Measurements from ENCODE around the gene CRYGS. TPM values are rescaled to one million over a fixed set of nuclear protein-coding genes. Genes with fewer than 3 reads are reported as not detected.

The CRYGS gene
- polyA plus RNA-seq, 1 of the 3 experiments (the other 2 are of a cell fraction) = 2.1 TPM

GRCh38 chr3:186536883-186537844 lies 7.0 kb downstream of the CRYGS start:
- TF ChIP-seq GABPA (IDR thresholded peaks at IDR 0.05; ENCODE audit: low read depth) (no peak), SIN3A (IDR thresholded peaks at IDR 0.05; ENCODE audit: borderline replicate concordance, low read depth, low read length) (no peak), JUND (IDR thresholded peaks at IDR 0.05) (no peak), PBX3 (IDR thresholded peaks at IDR 0.05) (0 out of 2 replicates have a peak, but pooled peaks have one; percentile 20), EP300 (IDR thresholded peaks at IDR 0.05; ENCODE audit: borderline replicate concordance in 1 of 2, low read depth in 1 of 2, low read length in 1 of 2) (0 out of 4 replicates have a peak, but pooled peaks of 1 of the 2 experiments have one; percentile 17), FOXJ3 (CRISPR knock-in tag; IDR thresholded peaks at IDR 0.05) (no peak), FOSL2 (IDR thresholded peaks at IDR 0.05; ENCODE audit: borderline replicate concordance, low read depth) (no peak), GATA2 (CRISPR knock-in tag; IDR thresholded peaks at IDR 0.05) (0 out of 2 replicates have a peak, but pooled peaks have one; percentile 5)
- ChIA-PET POLR2A (no interaction called here), CTCF (interaction anchor here (0.9 to 14.3 kb wide), 6 partner anchors 8 to 559 kb away, joined by 3 to 242 read pairs (median 5); no protein-coding TSS in a partner anchor)
- no peaks in the 10 kb centered on the region for H3K9me3 ChIP-seq
- H3K27me3 ChIP-seq (ENCODE audit: insufficient read depth) = no peaks in the 10 kb centered on the region
- no peaks in the 10 kb centered on the region for H4K20me1 ChIP-seq (ENCODE audit: insufficient read depth)
- no peak overlapping the region for H3K4me2 ChIP-seq
- H3K27ac ChIP-seq (ENCODE audit: low read depth in 2 of 2, low read length in 1 of 2) = peak overlapping the region; percentile 8 to 90; a peak in 2 of 4 replicates
- no peaks in the 10 kb centered on the region for H3K79me2 ChIP-seq (ENCODE audit: insufficient read depth)
- H2AFZ ChIP-seq (ENCODE audit: low read depth) = no peak overlapping the region
- H3K36me3 ChIP-seq (replicated peaks in 1 of 2; ENCODE audit: control insufficient read depth in 1 of 2, insufficient read depth in 2 of 2, low read length in 1 of 2) = no peaks in the 10 kb centered on the region
- H3K4me1 ChIP-seq (ENCODE audit: control insufficient read depth in 1 of 2, insufficient read depth in 2 of 2, low read depth in 1 of 2, low read length in 1 of 2) = peaks cover 19% of the 10 kb centered on the region in 2 experiments
- peaks cover 21% of the 10 kb centered on the region for H3F3A ChIP-seq (replicated peaks; ENCODE audit: insufficient read depth)
- H3K9me2 ChIP-seq = no peaks in the 10 kb centered on the region
- no peak overlapping the region for H3K4me3 ChIP-seq (ENCODE audit: low read depth in 2 of 2, low read length in 1 of 2)
- no peak overlapping the region for H3K9ac ChIP-seq
- DNase-seq = no peak

- peaks cover 4 to 16% of the 10 kb centered on the region in 2 experiments for H3K4me1 ChIP-seq (ENCODE audit: control insufficient read depth in 1 of 2, insufficient read depth in 2 of 2, low read depth in 1 of 2, low read length in 1 of 2)
- no peaks in the 10 kb centered on the region for H3K79me2 ChIP-seq (ENCODE audit: insufficient read depth)
- POLR2A ChIA-PET = no interaction called here
- no peaks in the 10 kb centered on the region for H3K9me2 ChIP-seq
- no peak overlapping the region for H2AFZ ChIP-seq (ENCODE audit: low read depth)
- no peaks in the 10 kb centered on the region for H4K20me1 ChIP-seq (ENCODE audit: insufficient read depth)
- no peak overlapping the region for H3K27ac ChIP-seq (ENCODE audit: low read depth in 2 of 2, low read length in 1 of 2)
- WGBS (ENCODE audit: low lambda C conversion rate) = 84% methylated on average over 6 of the region's 6 CpGs
- H3K27me3 ChIP-seq (ENCODE audit: insufficient read depth) = no peaks in the 10 kb centered on the region
- DNase-seq = no peak
- H3K9ac ChIP-seq = no peak overlapping the region
- no peak overlapping the region for H3K4me2 ChIP-seq
- no peak for TF ChIP-seq IRF3 (IDR thresholded peaks at IDR 0.05; ENCODE audit: low read depth, low read length)
- peaks cover 14% of the 10 kb centered on the region for H3F3A ChIP-seq (replicated peaks; ENCODE audit: insufficient read depth)
- H3K9me3 ChIP-seq = no peaks in the 10 kb centered on the region
- CTCF ChIA-PET = interaction anchor here (2.2 to 14.3 kb wide), 2 partner anchors 275 to 551 kb away, joined by 10 to 242 read pairs; no protein-coding TSS in a partner anchor
- H3K36me3 ChIP-seq (replicated peaks in 1 of 2; ENCODE audit: control insufficient read depth in 1 of 2, insufficient read depth in 2 of 2, low read length in 1 of 2) = no peaks in the 10 kb centered on the region
- H3K4me3 ChIP-seq (ENCODE audit: low read depth in 2 of 2, low read length in 1 of 2) = no peak overlapping the region
Observed at GRCh38 chr3:186534113-186534669, 10.0 kb downstream of the CRYGS start.
